GM10248 (cell line): Measurements from ENCODE around the gene FOXI3.

Experiments used
- CTCF ChIA-PET: fragments of 300-600 bp; sonication (Branson Sonifier 250); formaldehyde crosslinking; extraction: SDS; loops from one replicate; lab custom pipeline; 2021; ENCODE audit warnings: antibody characterized with exemption; lab: Yijun Ruan, JAX
- POLR2A ChIA-PET: fragments of 350-650 bp; sonication (Branson Sonifier 250); formaldehyde crosslinking; extraction: SDS; loops from one replicate; lab custom pipeline; 2020; ENCODE audit warnings: antibody characterized with exemption; lab: Yijun Ruan, JAX
- DNase-seq: peaks from one replicate; pipeline ENCODE4 v3.0.0; 2012; ENCODE audit errors: extremely low spot score
- TF ChIP-seq, protein P1 (sequence below): IDR thresholded peaks from 2 replicates; pipeline ENCODE4 v1.5.1; 2012; ENCODE audit warnings: mild to moderate bottlenecking, low read depth; ENCODE audit errors: extremely low read depth, missing control alignments, control extremely low read depth

Gene FOXI3

DNA sequence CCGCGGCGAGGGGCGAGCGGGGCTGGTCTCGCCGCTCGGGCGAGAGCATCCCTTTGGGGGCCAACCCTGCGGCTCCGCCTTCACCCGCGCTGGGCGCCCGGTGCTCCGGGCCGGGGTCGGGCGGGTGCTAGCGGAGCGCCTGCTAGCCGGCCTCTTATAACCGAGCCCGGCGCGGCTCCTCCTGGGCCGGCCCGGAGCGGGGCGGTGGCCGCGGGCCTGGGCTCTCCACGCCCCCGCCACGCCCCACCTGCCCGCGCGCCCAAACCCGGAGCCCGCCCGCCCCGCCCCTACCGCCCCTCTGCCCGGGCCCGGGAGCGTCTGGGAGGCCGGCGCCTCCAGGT lies at the start of gene FOXI3:
Gene FOXI3 (minus strand): TSS at position 129 of the 341 bp plus-strand sequence. CDS start 158 bp downstream, outside the sequence.
- ChIA-PET POLR2A (no interaction called here), CTCF (no interaction called here)
- no peak for DNase-seq
- TF ChIP-seq, protein P1, sequence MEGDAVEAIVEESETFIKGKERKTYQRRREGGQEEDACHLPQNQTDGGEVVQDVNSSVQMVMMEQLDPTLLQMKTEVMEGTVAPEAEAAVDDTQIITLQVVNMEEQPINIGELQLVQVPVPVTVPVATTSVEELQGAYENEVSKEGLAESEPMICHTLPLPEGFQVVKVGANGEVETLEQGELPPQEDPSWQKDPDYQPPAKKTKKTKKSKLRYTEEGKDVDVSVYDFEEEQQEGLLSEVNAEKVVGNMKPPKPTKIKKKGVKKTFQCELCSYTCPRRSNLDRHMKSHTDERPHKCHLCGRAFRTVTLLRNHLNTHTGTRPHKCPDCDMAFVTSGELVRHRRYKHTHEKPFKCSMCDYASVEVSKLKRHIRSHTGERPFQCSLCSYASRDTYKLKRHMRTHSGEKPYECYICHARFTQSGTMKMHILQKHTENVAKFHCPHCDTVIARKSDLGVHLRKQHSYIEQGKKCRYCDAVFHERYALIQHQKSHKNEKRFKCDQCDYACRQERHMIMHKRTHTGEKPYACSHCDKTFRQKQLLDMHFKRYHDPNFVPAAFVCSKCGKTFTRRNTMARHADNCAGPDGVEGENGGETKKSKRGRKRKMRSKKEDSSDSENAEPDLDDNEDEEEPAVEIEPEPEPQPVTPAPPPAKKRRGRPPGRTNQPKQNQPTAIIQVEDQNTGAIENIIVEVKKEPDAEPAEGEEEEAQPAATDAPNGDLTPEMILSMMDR, result no peak

DNA sequence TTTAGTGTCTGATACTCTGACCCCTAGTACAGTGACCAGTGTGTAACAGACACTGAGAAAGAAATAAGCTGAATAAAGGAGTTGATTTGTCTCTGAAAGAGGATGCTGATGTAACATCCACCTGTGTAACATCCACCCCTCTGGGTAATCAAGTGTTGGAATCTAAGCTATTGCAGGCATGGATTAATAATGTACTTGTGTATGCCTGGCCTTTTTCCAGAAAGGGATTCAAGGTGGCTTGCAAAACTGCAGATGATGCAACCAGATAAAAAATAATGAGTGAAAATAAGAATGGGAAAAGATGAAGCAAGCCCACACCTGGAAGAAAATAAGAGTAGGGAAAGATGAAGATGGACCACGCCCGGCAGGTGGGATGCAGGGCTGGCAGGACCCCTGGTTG lies 48.2 kb upstream of the FOXI3 start:
- TF ChIP-seq, protein P1, result no peak
- POLR2A ChIA-PET, result no interaction called here
- CTCF ChIA-PET, result no interaction called here
- DNase-seq, result no peak

DNA sequence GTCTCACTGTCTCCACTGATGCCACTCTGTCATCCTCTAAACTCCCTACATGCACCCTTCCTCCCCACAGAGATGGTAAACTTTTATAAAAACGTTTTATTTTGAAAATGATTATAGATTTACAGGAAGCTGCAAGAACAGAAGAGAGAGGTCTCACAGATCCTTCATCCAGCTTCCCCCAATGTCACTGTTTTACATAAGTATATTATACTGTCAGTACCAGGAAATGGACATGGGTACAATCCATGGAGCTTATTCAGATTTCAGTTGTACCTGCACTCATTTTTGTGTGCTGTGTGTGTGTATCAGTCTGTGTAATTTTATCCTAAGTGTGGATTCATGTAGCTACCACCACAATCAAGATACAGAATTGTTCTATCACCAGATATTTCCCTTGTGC lies 46.7 kb upstream of the FOXI3 start:
- ChIA-PET POLR2A (no interaction called here), CTCF (no interaction called here)
- TF ChIP-seq, protein P1, result no peak
- DNase-seq, result no peak

GRCh38 chr2:88493481-88493880 lies 41.0 kb upstream of the FOXI3 start:
- CTCF ChIA-PET, result no interaction called here
- POLR2A ChIA-PET, result no interaction called here
- DNase-seq, result no peak
- TF ChIP-seq, protein P1, result no peak

- ChIA-PET POLR2A (no interaction called here), CTCF (interaction anchor here (1.4 kb wide), 1 partner anchor 10 kb away, joined by 3 read pairs; no protein-coding TSS in a partner anchor)
- DNase-seq, result no peak
- TF ChIP-seq, protein P1, result no peak
These were observed 39.5 kb upstream of the FOXI3 start for GRCh38 chr2:88492002-88492401.

GRCh38 chr2:88489181-88489580 lies 36.7 kb upstream of the FOXI3 start:
- ChIA-PET POLR2A (no interaction called here), CTCF (interaction anchor here (1.3 kb wide), 1 partner anchor 14 kb away, joined by 4 read pairs; no protein-coding TSS in a partner anchor)
- DNase-seq, result no peak
- TF ChIP-seq, protein P1, result peak; percentile 12
